Mucosa of descending colon (tissue), 3 donors: ENCODE measurements around the gene GCLM. TPM values are rescaled to one million over a fixed set of nuclear protein-coding genes. Genes with fewer than 3 reads are reported as not detected.

Source experiments
- ATAC-seq: fragments of 200-7000 bp; cut with Tn5 transposase; one replicate; pipeline ENCODE4 v1.9.1; 2020; ENCODE audit warnings: mild to moderate bottlenecking, moderate library complexity
- DNase-seq, 3 donors: peaks; one replicate each; pipeline ENCODE4 v3.0.0-alpha.2; 2020
- H3K36me3 ChIP-seq: fragments of 200-600 bp; one replicate; pipeline ENCODE4 v1.8.0; 2021; ENCODE audit warnings: low read depth, mild to moderate bottlenecking
- H3K4me1 ChIP-seq: fragments of 200-600 bp; one replicate; pipeline ENCODE4 v1.8.0; 2021; ENCODE audit warnings: low read depth, mild to moderate bottlenecking
- H3K4me3 ChIP-seq: fragments of 200-600 bp; one replicate; pipeline ENCODE4 v1.8.0; 2021; ENCODE audit warnings: mild to moderate bottlenecking
- H3K9me3 ChIP-seq: fragments of 200-600 bp; one replicate; pipeline ENCODE4 v1.8.0; 2021; ENCODE audit warnings: mild to moderate bottlenecking
- CTCF ChIP-seq: fragments of 200-600 bp; IDR thresholded peaks from one replicate; pipeline ENCODE4 v1.8.0; 2022; ENCODE audit warnings: antibody characterized with exemption, mild to moderate bottlenecking
- intact Hi-C, 2 donors: fragments of 100-400 bp; cut with DNase I in 1 of 2; cut with micrococcal nuclease in 1 of 2; formaldehyde crosslinking; loops; one replicate each; pipeline versions ENCODE4 v1.11.0 to v1.11.1; 2022; cut with DNase I, micrococcal nuclease
- total RNA-seq, 3 donors: library from RNA; stranded (reverse); fragmentation: NEBNext Ultra II Directional in 2 of 3; extraction: Animal tissue kit (Norgen Biotek cat#: 25700) in 2 of 3; gene quantifications; one replicate each; pipeline versions ENCODE4 v1.2.1 to v1.2.4, GENCODE V29; 2021 to 2023
- donor health status: DM: no; HTN: no; CAD: no; lungs with moderate emphysema.
- donor health status: DM: no; HTN: no; CAD: no.
- donor health status: DM: no; HTN: yes; CAD: no.

Gene GCLM
- total RNA-seq, 3 donors from 2014 or later = 10.2 to 15.3 (median 15.0) TPM

GRCh38 chr1:93882269-93882668 lies 27.0 kb downstream of the GCLM start:
- ATAC-seq = no peak
- intact Hi-C loops = no loop called here
- H3K36me3 ChIP-seq = no peaks in the 10 kb centered on the region
- no peaks in the 10 kb centered on the region for H3K9me3 ChIP-seq
- peaks cover 15% of the 10 kb centered on the region for H3K4me1 ChIP-seq
- DNase-seq = no peak
- H3K4me3 ChIP-seq = no peak overlapping the region
- no peak for TF ChIP-seq CTCF

GRCh38 chr1:93880731-93881130 lies 28.5 kb downstream of the GCLM start:
- TF ChIP-seq CTCF = no peak
- Histone ChIP-seq H3K4me1 (peaks cover 24% of the 10 kb centered on the region), H3K9me3 (no peaks in the 10 kb centered on the region), H3K4me3 (no peak overlapping the region), H3K36me3 (no peaks in the 10 kb centered on the region)
- intact Hi-C loops = no loop called here
- ATAC-seq = no peak
- no peak for DNase-seq

GRCh38 chr1:93878889-93879586 lies 30.2 kb downstream of the GCLM start, which contains the start of gene DNTTIP2:
Gene DNTTIP2 (minus strand): TSS chr1:93879206. CDS start chr1:93879148, 58 bp downstream.
- peak within 1 kb of the TSS; percentile 92 for H3K4me3 ChIP-seq
- DNase-seq = peak; percentile 93 to 96 (median 94)
- H3K4me1 ChIP-seq = peaks cover 24% of the 10 kb centered on the region
- no peak for TF ChIP-seq CTCF
- intact Hi-C loops = no loop called here
- peak; percentile 99 for ATAC-seq
- H3K9me3 ChIP-seq = no peaks in the 10 kb centered on the region
- H3K36me3 ChIP-seq = no peaks in the 10 kb centered on the region

- Histone ChIP-seq H3K9me3 (no peaks in the 10 kb centered on the region), H3K36me3 (no peaks in the 10 kb centered on the region), H3K4me1 (peaks cover 24% of the 10 kb centered on the region), H3K4me3 (peak overlapping the region; percentile 92)
- ATAC-seq = peak; percentile 84
- intact Hi-C loops = no loop called here
- DNase-seq = peak; percentile 62 to 75 (median 63)
- no peak for TF ChIP-seq CTCF
Measured at GRCh38 chr1:93878501-93878888, 30.7 kb downstream of the GCLM start.

- Histone ChIP-seq H3K4me1 (peaks cover 24% of the 10 kb centered on the region), H3K4me3 (no peak overlapping the region), H3K36me3 (no peaks in the 10 kb centered on the region), H3K9me3 (no peaks in the 10 kb centered on the region)
- no peak for TF ChIP-seq CTCF
- ATAC-seq = no peak
- intact Hi-C loops = no loop called here
- DNase-seq = no peak
Measured at GRCh38 chr1:93877529-93877928, 31.7 kb downstream of the GCLM start.
